Activated CD8-positive, alpha-beta memory T cell treated with anti-CD3 and anti-CD28 coated beads for 1 hour (primary cell): ENCODE results near the gene TMEM245.
"Not testable (repeated sequence)": the region's sequence is repeated elsewhere in the genome, so short reads cannot be mapped to it uniquely, and the experiment has no call there.

ENCODE experiments used
- DNase-seq, 2 donors: peaks; one replicate each; pipeline ENCODE4 v3.0.0-alpha.2; 2020; ENCODE audit warnings: low read depth in 1 of 2; ENCODE audit errors: extremely low read depth in 1 of 2

Gene TMEM245

DNA sequence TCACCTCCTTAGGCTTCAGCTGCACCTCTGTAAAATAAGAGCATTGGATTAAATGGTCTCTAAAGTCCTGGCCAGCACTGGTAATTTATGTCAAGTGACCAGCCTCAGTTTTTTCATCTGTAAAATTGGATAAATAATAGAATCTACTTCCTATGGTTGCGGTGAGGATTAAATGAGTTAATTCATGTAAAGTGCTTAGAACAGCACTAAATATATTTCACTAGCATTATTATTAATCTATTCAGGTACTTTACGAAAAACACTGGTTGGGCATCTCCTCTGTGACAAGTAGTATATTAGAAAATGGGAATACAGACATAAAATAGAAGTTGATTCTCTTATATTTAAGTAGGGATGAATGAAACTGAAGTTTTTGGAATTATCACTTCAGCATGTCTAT lies 13.8 kb upstream of the TMEM245 start:
- DNase-seq = no peak

DNA sequence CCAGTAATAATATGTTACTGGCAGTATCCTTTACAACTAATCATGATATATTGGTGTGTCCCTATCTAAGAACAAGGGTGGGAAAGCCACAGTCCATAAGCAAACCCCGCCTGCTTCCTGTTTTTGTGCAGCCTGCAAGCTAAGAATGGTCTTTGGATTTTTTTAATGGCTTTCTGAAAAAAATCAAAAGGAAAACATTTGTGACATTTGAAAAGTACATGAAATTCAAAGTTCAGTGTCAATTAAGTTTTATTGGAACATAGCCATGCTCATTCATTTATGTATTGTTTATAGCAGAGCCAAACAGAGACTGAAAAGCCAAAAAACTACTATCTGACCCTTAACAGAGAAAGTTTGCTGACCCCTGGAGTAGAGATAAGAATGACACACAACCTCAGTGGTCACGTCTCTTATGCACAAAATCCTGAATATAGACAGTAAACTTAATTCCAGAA lies 12.8 kb upstream of the TMEM245 start:
- DNase-seq = no peak

- DNase-seq = no peak
Measured at GRCh38 chr9:109129470-109130197, 9.9 kb upstream of the TMEM245 start.

GRCh38 chr9:109126671-109127070 lies 6.9 kb upstream of the TMEM245 start:
- DNase-seq = not testable (repeated sequence)

- no peak for DNase-seq
Measured at GRCh38 chr9:109124121-109124520, 4.4 kb upstream of the TMEM245 start.

- DNase-seq = no peak
Measured at GRCh38 chr9:109122726-109123621, 3.2 kb upstream of the TMEM245 start.

- DNase-seq = no peak
Measured at GRCh38 chr9:109121232-109121796, 1.6 kb upstream of the TMEM245 start.

DNA sequence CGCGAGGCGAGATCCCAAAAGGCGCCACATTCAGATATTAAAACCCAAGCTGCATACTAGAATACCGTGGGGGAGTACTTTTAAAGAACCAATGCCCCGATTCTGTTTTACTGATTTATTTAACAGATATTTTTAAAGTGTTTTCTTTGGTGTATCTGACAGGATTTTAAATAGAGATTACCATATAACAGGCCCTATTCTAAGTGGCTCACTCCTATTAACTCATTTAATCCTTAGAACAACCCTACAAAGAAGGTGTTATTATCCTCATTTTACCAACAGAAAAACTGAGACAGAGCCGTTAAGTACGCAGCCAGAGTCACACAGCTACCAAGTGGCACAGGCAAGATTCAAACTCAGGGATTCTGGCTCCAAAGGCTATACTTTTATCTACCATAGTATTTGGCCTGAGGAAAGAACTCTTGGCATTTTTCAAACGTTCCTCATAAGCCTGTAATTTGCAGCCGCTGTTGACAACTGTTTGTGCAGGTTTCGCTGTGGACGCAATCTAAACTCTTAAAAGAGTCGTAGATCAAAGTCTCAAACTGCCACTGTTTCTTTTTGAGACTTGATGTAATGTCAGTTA lies 550 bp upstream of the TMEM245 start:
- DNase-seq = no peak

- no peak for DNase-seq
Measured at GRCh38 chr9:109118808-109119438, 824 bp downstream of the TMEM245 start.

GRCh38 chr9:109117856-109118807 lies 1.6 kb downstream of the TMEM245 start:
- no peak for DNase-seq

DNA sequence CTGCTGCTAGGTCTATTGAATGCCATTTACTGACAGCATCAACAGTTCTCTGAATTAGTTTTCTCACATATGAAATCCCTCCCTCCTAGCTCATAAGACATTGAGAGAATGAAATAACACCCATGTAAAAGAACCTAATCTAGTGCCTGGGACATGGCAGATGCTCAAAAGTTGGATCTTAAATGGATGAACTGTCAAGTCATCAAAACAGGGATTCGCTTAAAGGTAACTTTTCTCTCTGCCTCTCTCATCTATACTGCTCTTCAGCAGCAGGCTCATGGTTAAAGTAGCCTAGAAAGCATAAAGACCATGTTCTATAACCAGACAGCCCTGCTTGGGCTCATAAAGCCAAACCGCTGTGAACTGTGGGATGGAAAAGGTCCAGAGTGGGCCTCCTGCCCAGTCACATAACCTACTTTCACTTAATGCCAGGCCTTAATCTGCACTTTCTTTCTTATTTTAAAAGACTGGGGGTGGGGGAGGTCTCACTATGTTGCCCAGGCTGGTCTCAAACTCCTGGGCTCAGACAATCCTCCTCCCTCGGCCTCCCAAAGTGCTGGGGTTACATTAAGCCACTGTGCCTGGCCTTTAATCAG lies 3.7 kb downstream of the TMEM245 start:
- no peak for DNase-seq

DNA sequence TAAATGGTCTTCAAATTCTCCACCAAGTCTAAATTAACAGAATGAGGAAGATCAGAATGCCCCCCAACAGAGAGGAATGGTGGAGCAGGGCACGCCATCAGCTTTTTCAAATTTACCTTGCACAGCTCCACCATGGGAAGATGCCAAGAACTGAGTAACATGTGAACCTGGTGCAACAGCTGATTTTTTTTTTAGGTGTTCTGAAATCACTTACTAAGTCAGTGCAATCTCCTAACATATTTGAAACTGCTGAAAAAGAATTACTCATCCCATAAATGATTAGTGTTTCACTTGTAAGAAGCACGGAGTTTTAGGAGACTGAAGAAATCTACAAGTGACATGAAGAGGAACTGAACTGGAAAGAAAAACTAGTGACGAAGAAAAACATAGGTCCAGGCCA lies 5.1 kb downstream of the TMEM245 start:
- no peak for DNase-seq

DNA sequence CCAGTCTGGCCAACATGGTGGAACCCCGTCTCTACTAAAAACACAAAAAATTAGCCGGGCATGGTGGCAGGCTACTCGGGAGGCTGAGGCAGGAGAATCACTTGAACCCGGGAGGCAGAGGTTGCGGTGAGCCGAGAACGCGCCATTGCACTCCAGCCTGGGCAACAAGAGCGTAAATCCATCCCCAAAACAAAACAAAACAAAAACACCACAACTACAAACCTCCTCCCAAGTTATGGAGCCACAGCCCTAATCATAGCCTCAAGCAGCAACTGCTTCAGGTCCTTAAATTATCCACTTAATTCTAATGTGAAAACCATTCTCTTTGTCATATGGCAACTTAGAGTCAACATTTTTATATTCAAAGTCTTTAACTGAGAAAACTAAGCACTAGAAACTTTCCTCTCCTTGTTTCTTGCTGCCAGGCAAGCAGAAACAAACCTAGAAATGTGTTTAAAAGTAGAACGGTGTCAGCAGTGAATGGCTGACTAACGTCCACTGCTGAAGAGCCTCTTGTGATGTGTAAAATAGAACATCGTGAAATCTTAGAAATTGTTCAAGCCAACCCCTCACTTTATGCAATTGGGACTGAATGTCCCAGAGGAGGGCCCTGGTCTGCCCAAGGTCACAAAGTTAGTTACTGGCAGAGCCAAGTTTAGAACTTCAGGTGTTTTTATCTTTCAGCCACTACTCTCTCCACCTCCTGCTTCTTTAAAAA lies 5.7 kb downstream of the TMEM245 start:
- DNase-seq = no peak

GRCh38 chr9:109113254-109113653 lies 6.5 kb downstream of the TMEM245 start:
- no peak for DNase-seq

GRCh38 chr9:109110329-109111021 lies 9.3 kb downstream of the TMEM245 start:
- no peak for DNase-seq

DNA sequence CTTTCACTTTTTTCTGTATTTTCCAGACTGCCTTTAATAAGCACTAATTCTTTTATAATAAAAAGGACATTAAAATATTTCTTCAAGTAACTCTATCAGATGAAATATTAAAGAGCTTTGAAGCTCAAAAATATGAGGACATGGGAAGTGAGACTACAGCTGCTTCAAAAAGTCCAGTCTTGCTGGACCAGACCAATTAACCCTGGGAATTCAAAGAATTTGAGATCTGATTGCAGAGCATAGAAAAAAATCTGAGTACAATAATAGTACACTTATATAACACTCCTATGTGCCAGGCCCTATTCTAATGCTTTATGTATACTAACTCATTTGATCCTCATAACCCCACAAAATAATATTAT lies 9.8 kb downstream of the TMEM245 start:
- DNase-seq = no peak

DNA sequence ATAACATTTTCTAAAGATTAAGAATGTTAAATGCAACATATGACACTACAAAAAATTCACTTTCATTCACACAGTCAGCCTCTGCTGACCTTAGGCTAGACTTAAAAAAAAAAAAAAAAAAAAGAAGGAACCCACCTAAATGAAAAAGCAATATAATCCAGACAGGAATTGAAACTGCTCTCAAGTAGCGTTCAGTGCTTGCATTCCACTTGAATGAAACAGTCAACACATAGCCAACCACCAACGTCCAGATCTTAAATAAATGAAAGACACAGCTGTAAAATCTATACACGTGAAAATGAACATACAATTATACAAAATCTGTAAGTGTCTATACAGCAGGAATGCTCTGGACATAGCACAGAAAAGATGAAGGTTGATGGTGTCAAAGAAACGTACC lies 11.4 kb downstream of the TMEM245 start:
- no peak for DNase-seq
